CD4-positive, alpha-beta memory T cell (primary cell): ENCODE measurements around the gene IPO7. TPM values are rescaled to one million over a fixed set of nuclear protein-coding genes. Genes with fewer than 3 reads are reported as not detected.
"Not testable (repeated sequence)": the region's sequence is repeated elsewhere in the genome, so short reads cannot be mapped to it uniquely, and the experiment has no call there.

ENCODE experiments used
- CTCF ChIA-PET: fragments of 350-600 bp; sonication (Branson Sonifier 250); formaldehyde crosslinking; loops from one replicate; lab custom pipeline; 2021; ENCODE audit warnings: inconsistent platforms; ENCODE audit not compliant: partially characterized antibody; lab: Charles Lee
- POLR2A ChIA-PET: fragments of 350-600 bp; sonication (Branson Sonifier 250); formaldehyde crosslinking; loops from one replicate; lab custom pipeline; 2021; ENCODE audit not compliant: partially characterized antibody; lab: Charles Lee
- DNase-seq, 5 donors: peaks; one replicate each; pipeline versions ENCODE4 v3.0.0 to v3.0.0-alpha.2; 2020 to 2022; ENCODE audit warnings: mixed read lengths in 1 of 5
- H3K27ac ChIP-seq: one replicate; pipeline ENCODE4 v1.7.0; 2013; ENCODE audit warnings: low read depth, low read length
- H3K27me3 ChIP-seq: 2 replicates; pipeline ENCODE4 v1.7.0; 2013; ENCODE audit warnings: mild to moderate bottlenecking, low read length, moderate library complexity; ENCODE audit not compliant: insufficient read depth
- H3K36me3 ChIP-seq: 2 replicates; pipeline ENCODE4 v1.7.0; 2013; ENCODE audit warnings: mild to moderate bottlenecking, low read length, moderate library complexity; ENCODE audit not compliant: insufficient read depth
- H3K4me1 ChIP-seq: 2 replicates; pipeline ENCODE4 v1.7.0; 2013; ENCODE audit warnings: mild to moderate bottlenecking, low read length, moderate library complexity; ENCODE audit not compliant: insufficient read depth
- H3K4me3 ChIP-seq, 2 donors: one replicate each; pipeline ENCODE4 v1.7.0; 2013; ENCODE audit warnings: low read length in 2 of 2, mild to moderate bottlenecking in 1 of 2
- H3K9me3 ChIP-seq, 2 donors: one replicate each; pipeline ENCODE4 v1.7.0; 2013; ENCODE audit warnings: low read length in 2 of 2, control low read depth in 1 of 2; ENCODE audit not compliant: control insufficient read depth in 1 of 2
- H3K27ac Mint-ChIP-seq, 7 donors: one replicate each; pipeline ENCODE4 v1.8.0; 2020 to 2021; ENCODE audit warnings: mixed read lengths in 7 of 7, mild to moderate bottlenecking in 6 of 7, inconsistent platforms in 3 of 7, moderate library complexity in 3 of 7
- H3K27me3 Mint-ChIP-seq, 2 donors: one replicate each; pipeline ENCODE4 v1.8.0; 2020 to 2021; ENCODE audit warnings: mixed read lengths in 2 of 2
- H3K36me3 Mint-ChIP-seq, 2 donors: one replicate each; pipeline ENCODE4 v1.8.0; 2020 to 2021; ENCODE audit warnings: mixed read lengths in 2 of 2, inconsistent platforms in 1 of 2, mild to moderate bottlenecking in 1 of 2
- H3K4me1 Mint-ChIP-seq, 4 donors: one replicate each; pipeline ENCODE4 v1.8.0; 2020 to 2021; ENCODE audit warnings: mixed read lengths in 4 of 4, mild to moderate bottlenecking in 1 of 4
- H3K4me3 Mint-ChIP-seq, 8 donors: one replicate each; pipeline ENCODE4 v1.8.0; 2020 to 2021; ENCODE audit warnings: mixed read lengths in 8 of 8, mild to moderate bottlenecking in 7 of 8, moderate library complexity in 6 of 8, inconsistent platforms in 3 of 8
- H3K9me3 Mint-ChIP-seq, 8 donors: one replicate each; pipeline ENCODE4 v1.8.0; 2020 to 2021; ENCODE audit warnings: mixed read lengths in 8 of 8, mild to moderate bottlenecking in 5 of 8, inconsistent platforms in 3 of 8, moderate library complexity in 1 of 8
- intact Hi-C: fragments of 100-400 bp; cut with micrococcal nuclease; formaldehyde crosslinking; loops from one replicate; pipeline ENCODE4 v1.15.1; 2023
- polyA plus RNA-seq, 2 donors: library from polyadenylated mRNA; unstranded; fragments of 300-500 nt; fragmentation: Illumina TruSeq; gene quantifications; one replicate each; pipeline ENCODE4 v1.2.3, GENCODE V29; 2021
- total RNA-seq, 2 experiments: library from RNA; stranded (reverse); gene quantifications; one replicate each; pipeline ENCODE4 v1.2.3, GENCODE V29; 2021

Gene IPO7
- total and polyA plus RNA-seq, 4 experiments from 2014 or later = 7.9 to 67.0 (median 37.5) TPM

- Mint-ChIP-seq H3K27ac (peak overlapping the region in 3 of 7 donors; percentile 13 to 62 (median 54)), H3K36me3 (peaks cover 7 to 14% of the 10 kb centered on the region in 2 donors), H3K27me3 (no peaks in the 10 kb centered on the region), H3K4me1 (peaks cover 35 to 56% (median 46%) of the 10 kb centered on the region in 4 donors), H3K4me3 (peak overlapping the region in 1 of 8 donors; percentile 3), H3K9me3 (no peaks in the 10 kb centered on the region)
- Histone ChIP-seq H3K27me3 (no peaks in the 10 kb centered on the region), H3K4me1 (peaks cover 36% of the 10 kb centered on the region), H3K36me3 (no peaks in the 10 kb centered on the region), H3K4me3 (no peak overlapping the region), H3K27ac (no peak overlapping the region), H3K9me3 (no peaks in the 10 kb centered on the region)
- ChIA-PET CTCF (interaction anchor here (1.4 to 1.5 kb wide), 2 partner anchors 12 to 382 kb away, joined by 5 to 6 read pairs; no protein-coding TSS in a partner anchor), POLR2A (interaction anchor here (0.8 kb wide), 1 partner anchor 13 kb away, joined by 3 read pairs; no protein-coding TSS in a partner anchor)
- intact Hi-C loops = no loop called here
- no peak for DNase-seq
Observed at GRCh38 chr11:9397746-9398680, 13.6 kb downstream of the IPO7 start.

GRCh38 chr11:9399466-9399865, 15.0 kb downstream of the IPO7 start:
- H3K4me1 Mint-ChIP-seq = peaks cover 31 to 47% (median 39%) of the 10 kb centered on the region in 4 donors
- DNase-seq = no peak
- no peak overlapping the region for H3K4me3 Mint-ChIP-seq
- no peaks in the 10 kb centered on the region for H3K9me3 Mint-ChIP-seq
- peak overlapping the region in 2 of 7 donors; percentile 40 to 81 for H3K27ac Mint-ChIP-seq
- no peaks in the 10 kb centered on the region for H3K27me3 Mint-ChIP-seq
- intact Hi-C loops = no loop called here
- Histone ChIP-seq H3K9me3 (no peaks in the 10 kb centered on the region), H3K4me3 (no peak overlapping the region), H3K27me3 (no peaks in the 10 kb centered on the region), H3K4me1 (peaks cover 27% of the 10 kb centered on the region), H3K36me3 (no peaks in the 10 kb centered on the region), H3K27ac (no peak overlapping the region)
- ChIA-PET POLR2A (no interaction called here), CTCF (interaction anchor here (1.4 to 1.5 kb wide), 2 partner anchors 14 to 384 kb away, joined by 5 to 6 read pairs; no protein-coding TSS in a partner anchor)
- H3K36me3 Mint-ChIP-seq = peaks cover 9 to 18% of the 10 kb centered on the region in 2 donors

GRCh38 chr11:9401884-9402283, 17.4 kb downstream of the IPO7 start:
- H3K4me3 Mint-ChIP-seq, H3K9me3 Mint-ChIP-seq, intact Hi-C loops, H3K27ac ChIP-seq, H3K27me3 ChIP-seq, H3K27me3 Mint-ChIP-seq, DNase-seq, H3K9me3 ChIP-seq, H3K36me3 ChIP-seq, H3K4me3 ChIP-seq: not testable (repeated sequence)
- H3K4me1 ChIP-seq = peaks cover 17% of the 10 kb centered on the region
- peaks cover 17 to 27% of the 10 kb centered on the region in 2 donors for H3K36me3 Mint-ChIP-seq
- H3K27ac Mint-ChIP-seq = peak overlapping the region in 2 of 7 donors; percentile 39 to 54
- POLR2A ChIA-PET = interaction anchor here (0.8 kb wide), 1 partner anchor 17 kb away, joined by 3 read pairs; the partner anchor contains the start of gene IPO7
- H3K4me1 Mint-ChIP-seq = peaks cover 21 to 43% (median 30%) of the 10 kb centered on the region in 4 donors
- CTCF ChIA-PET = interaction anchor here (0.9 kb wide), 1 partner anchor 234 kb away, joined by 3 read pairs; no protein-coding TSS in a partner anchor

GRCh38 chr11:9428706-9429105, 44.3 kb downstream of the IPO7 start:
- no peaks in the 10 kb centered on the region for H3K9me3 ChIP-seq
- no peaks in the 10 kb centered on the region for H3K4me1 ChIP-seq
- Mint-ChIP-seq H3K27ac (no peak overlapping the region), H3K9me3 (no peaks in the 10 kb centered on the region), H3K4me3 (no peak overlapping the region), H3K27me3 (no peaks in the 10 kb centered on the region), H3K36me3 (peaks cover 32 to 72% of the 10 kb centered on the region in 2 donors), H3K4me1 (no peaks in the 10 kb centered on the region)
- H3K27ac ChIP-seq = no peak overlapping the region
- no peak for DNase-seq
- ChIA-PET POLR2A (no interaction called here), CTCF (interaction anchor here (1.4 kb wide), 1 partner anchor 78 kb away, joined by 5 read pairs; no protein-coding TSS in a partner anchor)
- intact Hi-C loops = no loop called here
- H3K36me3 ChIP-seq = peaks cover 45% of the 10 kb centered on the region
- H3K27me3 ChIP-seq = no peaks in the 10 kb centered on the region
- no peak overlapping the region for H3K4me3 ChIP-seq

- Histone ChIP-seq H3K27me3 (no peaks in the 10 kb centered on the region), H3K27ac (no peak overlapping the region), H3K4me1 (no peaks in the 10 kb centered on the region), H3K9me3 (no peaks in the 10 kb centered on the region), H3K36me3 (peaks cover 66% of the 10 kb centered on the region), H3K4me3 (no peak overlapping the region)
- ChIA-PET CTCF (no interaction called here), POLR2A (interaction anchor here (2.7 kb wide), 1 partner anchor 22 kb away, joined by 9 read pairs; the partner anchor contains the start of gene ZNF143)
- DNase-seq = no peak
- intact Hi-C loops = no loop called here
- H3K4me3 Mint-ChIP-seq = no peak overlapping the region
- H3K27ac Mint-ChIP-seq = peak overlapping the region in 1 of 7 donors; percentile 12
- H3K9me3 Mint-ChIP-seq = no peaks in the 10 kb centered on the region
- peaks cover 50 to 67% of the 10 kb centered on the region in 2 donors for H3K36me3 Mint-ChIP-seq
- H3K4me1 Mint-ChIP-seq = no peaks in the 10 kb centered on the region
- no peaks in the 10 kb centered on the region for H3K27me3 Mint-ChIP-seq
Observed at GRCh38 chr11:9438611-9439010, 54.2 kb downstream of the IPO7 start.

GRCh38 chr11:9446230-9446629, 61.8 kb downstream of the IPO7 start:
- intact Hi-C loops = no loop called here
- peaks cover 11% of the 10 kb centered on the region for H3K36me3 ChIP-seq
- ChIA-PET CTCF (no interaction called here), POLR2A (no interaction called here)
- peaks cover 0 to 9% (median 0%) of the 10 kb centered on the region in 8 donors for H3K9me3 Mint-ChIP-seq
- H3K4me3 Mint-ChIP-seq = peak overlapping the region in 1 of 8 donors; percentile 23
- no peaks in the 10 kb centered on the region for H3K27me3 Mint-ChIP-seq
- no peaks in the 10 kb centered on the region for H3K9me3 ChIP-seq
- peak in 1 of 5 donors; percentile 8 for DNase-seq
- H3K27me3 ChIP-seq = no peaks in the 10 kb centered on the region
- H3K36me3 Mint-ChIP-seq = peaks cover 17 to 39% of the 10 kb centered on the region in 2 donors
- H3K4me3 ChIP-seq = no peak overlapping the region
- peaks cover 3 to 10% (median 6%) of the 10 kb centered on the region in 4 donors for H3K4me1 Mint-ChIP-seq
- H3K27ac ChIP-seq = no peak overlapping the region
- peak overlapping the region; percentile 9 to 70 (median 16) for H3K27ac Mint-ChIP-seq
- peaks cover 4% of the 10 kb centered on the region for H3K4me1 ChIP-seq
